Measurements from ENCODE around the gene PXDN.
A peak's percentile ranks its signal among the peaks of the same experiment; 100 is the strongest.

Gene PXDN

DNA sequence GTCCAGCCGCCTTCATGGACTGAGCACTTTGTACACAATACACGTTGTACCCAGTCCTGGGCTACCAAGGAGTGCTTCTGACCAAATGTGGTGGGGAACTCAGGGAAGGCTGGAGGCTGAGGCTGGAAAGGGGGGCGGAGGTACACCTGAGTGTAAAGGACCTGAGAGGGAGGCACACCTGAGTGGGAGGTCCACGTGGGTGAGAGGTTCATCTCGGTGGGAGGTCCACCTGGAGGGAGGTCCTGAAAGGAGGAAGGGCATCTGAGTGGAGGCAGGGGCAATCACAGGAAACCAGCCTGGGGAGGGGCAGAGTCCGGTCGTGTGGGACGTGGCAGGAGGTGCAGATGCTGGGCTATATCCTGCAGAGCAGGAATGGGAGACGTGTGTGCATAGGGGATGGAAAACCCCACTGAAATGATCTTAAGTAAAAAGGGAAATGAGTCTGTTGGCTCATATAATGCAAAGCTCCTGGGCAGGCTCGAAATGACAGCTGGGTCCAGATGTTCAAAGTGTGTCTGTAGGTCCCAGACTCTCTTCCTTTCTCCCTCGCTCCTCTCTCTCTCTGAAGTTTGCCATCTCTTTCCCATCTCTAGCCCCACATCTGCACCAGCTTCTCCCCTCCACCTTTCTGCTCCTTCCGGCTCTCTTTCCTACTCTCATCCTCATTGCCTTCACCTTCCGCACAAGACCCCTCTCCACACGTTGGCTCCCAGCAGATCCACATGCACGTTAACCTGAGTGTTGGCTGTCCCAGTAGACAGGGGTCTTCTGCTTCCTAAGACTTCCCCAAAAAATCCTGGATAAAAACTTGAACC is 137.7 kb downstream of the PXDN start:
- DNase-seq = no peak

- no peak for DNase-seq
Measured at GRCh38 chr2:1606046-1606400, 138.3 kb downstream of the PXDN start.

DNA sequence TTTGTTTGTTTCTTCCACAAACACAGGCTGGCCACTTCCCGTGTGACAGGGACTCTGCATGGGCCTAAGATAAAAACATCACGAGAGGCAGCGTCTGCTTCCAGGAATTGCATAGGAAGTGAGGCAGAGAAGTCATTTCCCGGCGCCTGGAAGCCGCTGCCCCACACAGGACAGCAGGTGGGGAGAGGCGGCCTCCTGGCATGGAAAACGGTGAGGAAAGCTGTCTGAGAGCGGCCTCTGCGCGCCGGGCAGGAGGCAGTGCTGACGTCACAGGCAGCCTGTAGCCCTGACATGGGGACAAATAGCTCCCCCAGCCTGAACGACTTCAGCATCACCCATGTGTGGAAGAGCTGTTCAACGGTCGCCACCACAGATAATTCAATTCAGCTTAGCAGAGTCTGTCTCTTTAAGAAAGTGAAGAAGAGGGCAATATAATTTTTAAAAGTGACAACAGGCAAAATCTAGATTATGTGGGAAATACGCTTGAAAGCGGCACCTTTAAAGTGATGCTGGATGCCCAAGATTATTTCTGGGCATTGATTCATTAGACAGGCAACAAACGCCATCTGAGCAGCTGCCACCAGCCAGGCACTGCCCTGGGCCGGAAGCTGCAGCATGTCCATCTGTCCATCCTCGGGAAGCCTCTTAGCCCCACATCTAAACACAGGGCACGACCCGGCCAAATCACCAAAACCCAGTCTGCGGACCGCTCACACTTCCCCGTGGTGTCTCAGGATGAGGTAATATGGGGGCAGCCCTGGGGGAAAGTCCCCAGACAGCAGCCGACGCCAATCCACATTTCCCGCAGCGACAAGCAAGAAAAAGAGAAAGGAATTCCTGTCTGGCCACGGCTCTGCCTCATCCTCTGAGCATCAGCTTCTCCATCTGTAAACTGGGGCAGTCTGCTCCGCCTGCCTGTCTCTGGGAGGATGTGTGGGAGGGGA is 138.9 kb downstream of the PXDN start:
- DNase-seq = no peak

DNA sequence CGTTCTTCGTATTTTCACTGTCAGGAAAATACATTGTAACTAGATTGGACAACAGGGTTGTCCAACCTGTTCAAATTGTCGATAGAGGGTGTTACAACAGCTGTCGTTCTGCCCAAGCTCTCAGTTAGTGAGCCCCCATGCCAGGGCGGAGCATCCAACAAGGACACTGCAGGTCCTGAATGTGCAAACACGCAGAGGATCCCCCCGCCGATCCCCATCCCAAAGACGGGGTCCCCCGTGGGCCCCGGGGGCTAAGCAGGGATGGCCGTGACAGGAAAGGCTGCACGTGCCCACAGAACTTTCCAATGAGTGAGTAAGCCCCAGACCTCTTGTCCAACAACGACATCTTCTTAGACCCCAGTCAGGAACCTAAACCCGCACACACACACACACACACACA is 140.8 kb downstream of the PXDN start:
- no peak for DNase-seq

GRCh38 chr2:1603059-1603458 is 141.3 kb downstream of the PXDN start:
- DNase-seq = no peak

DNA sequence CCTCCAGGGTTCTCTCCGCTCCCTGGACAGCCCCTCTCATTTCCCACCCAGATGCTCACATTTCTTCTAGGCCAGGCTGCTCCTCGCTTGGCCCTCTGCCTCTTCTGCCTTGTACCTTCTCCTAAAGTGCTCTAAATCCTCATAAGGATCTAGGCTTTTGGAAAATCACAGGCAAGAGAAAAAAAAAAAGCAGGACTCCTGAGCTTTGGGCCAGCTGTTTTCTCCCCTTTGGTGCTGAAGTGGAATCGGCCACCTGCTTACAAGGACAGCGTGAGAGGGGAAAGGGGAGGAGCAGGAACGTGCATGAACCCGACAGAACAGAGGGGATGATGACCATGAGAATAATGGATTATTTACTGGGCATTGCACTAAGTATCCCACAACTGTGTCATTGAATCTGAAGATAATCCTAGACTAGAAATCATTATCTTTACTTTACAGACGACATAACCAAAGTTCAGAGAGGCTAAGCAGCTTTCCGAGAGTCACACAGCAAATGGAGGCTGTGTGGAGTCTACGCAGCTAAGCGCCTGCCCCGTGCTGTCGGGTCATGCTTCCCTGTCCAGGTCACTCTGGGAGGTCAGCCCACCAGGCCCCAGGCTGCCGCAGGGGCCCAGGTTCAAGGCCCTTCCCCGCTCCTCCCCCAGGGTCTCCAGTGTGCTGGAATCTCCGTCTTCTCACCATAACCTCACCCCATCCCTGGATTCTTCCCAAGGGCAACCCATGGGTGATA is 141.9 kb downstream of the PXDN start:
- no peak for DNase-seq

DNA sequence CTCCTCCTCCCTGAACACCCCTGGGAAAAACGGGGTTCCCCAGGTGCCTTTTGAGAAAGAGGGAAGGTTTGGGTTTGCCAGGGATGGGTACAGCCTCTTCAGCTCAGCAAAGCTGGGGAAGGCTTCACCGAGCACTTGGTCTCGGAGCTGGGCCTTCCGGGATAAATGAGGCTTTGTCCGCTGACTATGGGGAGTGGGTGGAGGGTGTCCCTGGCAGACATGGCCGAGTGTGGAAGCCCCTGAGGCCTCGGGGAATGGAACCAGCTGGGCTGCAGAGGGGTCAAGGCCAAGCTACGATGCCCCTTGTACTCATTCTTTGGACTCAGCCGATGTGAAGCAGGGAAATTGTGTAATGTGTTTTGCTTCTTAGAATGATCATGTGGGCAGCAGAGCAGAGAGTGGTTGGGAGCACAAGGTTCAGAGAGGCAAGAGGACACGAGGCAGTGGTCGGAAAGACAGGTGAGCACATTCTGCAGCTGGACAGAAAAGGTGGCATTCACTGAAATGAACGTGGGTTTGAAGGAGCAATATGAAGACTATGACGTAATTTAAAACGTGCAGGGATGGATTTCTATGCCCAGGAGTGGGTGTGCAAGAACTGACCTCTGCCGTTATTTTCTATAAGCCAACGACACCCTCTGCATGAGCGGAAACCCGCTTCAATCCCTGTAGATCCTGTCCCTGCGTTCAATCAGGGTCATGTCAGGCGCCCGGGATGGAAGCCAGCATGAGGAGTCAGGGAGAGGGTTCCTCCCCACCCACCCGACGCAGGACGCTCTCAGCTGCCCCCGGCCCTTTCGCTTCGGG is 142.6 kb downstream of the PXDN start:
- no peak for DNase-seq

DNA sequence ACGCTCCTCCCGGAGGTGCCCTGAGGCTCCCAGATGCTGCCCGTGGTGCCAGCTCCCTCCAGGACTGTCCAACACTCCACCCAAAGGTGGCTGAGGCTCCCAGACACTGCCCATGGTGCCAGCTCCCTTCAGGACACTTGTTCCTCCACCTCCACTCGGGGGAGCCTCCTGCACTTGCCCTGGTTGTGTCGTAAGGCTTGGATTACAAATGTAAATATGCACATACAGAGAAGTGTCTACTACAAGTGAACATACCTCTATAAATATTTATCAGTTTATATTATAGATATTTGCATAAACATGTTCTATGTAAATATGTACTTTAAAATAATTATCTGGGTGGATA is 143.3 kb downstream of the PXDN start:
- DNase-seq = no peak

- DNase-seq = no peak
Measured at GRCh38 chr2:1600191-1601066, 143.9 kb downstream of the PXDN start.

DNA sequence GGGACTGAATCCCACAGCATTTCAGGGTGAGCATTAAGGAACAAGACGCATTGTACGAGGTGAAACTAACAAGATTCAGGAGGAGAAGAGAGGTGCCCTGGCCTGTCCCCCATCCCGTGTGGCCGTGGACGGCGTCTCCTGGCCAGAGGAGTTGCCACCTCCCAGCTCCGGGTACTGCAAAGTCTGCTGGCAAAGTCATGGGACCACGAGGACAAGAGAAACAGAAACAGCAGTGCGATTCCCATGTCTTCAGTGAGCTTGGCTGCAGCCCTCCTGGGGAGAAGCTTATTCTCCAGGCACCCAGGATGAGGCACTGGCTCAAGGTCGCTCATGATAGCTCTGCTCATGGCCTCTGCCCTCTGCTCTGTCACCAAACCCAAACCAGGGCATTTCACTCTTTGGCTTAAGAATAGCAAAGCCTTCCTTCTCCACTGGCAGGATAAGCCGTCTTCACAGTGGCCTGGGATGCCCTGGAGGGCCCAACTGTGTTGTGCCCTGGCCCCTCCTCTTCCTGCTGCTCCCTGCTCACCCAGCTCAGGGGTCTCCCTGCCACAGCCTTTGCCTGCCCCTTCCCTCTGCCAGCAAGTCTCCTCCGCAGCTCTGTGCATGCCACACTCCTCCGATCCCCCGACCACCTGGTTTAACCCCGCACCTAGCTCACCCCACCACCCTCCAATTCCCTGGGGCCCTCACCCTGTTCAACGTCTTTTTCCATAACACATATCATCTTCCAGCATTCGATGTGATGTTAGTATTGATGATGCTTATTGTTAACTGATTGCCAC is 144.8 kb downstream of the PXDN start:
- no peak for DNase-seq

DNA sequence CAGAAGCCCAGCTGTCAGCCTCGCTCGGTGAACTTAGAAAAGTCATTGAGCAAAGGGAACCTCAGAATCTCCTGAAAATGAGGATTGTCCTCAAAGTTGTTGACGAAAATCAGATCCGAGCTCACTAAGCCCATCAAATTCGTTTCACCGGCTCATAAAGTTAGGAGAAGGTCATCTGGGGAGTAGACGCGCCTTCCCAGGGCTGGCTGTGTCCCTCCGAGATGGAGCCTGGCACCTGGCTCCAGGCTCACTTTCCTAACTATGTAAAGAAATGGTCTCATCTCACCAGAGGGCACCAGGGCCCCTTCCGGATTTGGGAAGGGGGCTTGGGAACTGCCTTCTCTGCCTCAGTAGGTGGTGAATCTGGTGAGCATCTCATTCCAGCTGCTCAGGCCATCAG is 145.5 kb downstream of the PXDN start:
- DNase-seq = no peak

DNA sequence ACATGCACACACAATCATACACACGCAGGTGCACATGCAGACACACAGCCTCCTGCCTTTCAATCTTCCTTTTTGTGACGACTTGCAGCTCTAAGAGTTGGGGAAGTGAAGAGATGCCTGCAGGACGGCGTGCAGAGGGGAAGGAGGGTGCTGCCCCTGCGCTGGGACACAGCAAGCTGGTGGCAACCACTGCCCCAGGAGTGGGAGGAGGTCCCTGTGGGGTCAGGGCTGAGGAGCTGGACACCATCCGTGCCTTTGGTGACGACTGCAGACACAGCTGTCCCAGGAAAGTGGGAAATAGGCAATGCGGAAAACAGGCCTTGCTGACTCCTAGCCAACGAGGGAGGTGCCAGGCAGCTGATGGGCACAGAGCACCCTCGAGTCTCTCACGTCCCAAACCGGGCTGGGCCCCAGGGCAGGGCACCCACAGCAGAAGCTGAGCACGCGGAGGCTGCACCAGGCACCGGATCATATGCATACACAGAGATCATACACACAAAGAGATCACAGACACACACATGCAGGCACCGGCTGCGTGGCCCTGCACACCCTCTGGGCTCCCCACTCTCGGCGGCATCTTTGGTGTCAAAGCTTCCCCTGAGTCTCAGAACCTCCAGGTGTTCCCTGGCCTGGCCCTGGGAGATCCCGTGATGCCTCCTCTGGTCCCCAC is 146.1 kb downstream of the PXDN start:
- DNase-seq = no peak

GRCh38 chr2:1595274-1595673 is 149.0 kb downstream of the PXDN start:
- DNase-seq = no peak

DNA sequence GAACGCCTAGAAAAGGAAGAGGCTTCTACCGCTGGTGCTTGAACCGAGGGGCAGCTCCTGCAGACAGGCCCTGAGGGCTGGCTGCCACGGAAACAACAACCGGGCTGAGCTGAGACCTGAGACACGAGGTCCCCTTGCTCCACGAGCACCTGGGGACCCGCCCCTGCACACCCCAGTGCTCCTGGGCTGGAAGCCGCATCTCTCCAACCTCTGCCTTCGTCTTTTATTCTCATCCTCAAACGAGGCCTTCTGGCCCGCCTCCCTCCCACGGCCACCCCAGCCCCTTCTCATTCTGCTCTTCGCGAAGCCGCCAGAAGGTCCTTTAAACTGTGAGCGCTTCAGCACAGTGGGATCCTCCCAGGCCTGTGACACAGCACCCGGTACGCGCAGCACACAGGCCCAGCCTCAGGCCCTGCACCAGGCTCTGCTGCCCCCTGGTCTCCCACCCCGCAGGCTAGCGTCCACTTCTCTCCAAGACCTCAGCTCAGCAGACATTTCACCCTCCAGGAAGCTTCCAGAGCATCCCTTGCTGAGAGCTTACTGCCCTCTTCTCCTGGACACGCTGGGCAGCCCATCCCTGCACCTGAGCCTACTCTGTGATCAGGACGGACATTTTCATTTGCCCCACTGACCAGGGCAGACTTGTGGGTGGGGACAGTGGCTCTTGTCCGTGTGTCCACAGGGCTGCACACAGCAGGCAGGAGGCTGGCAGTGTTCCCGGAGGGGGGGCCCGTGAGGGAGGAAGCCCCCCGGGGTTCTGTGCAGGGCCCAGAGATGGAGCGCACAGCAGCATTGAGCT is 149.7 kb downstream of the PXDN start:
- DNase-seq = no peak

DNA sequence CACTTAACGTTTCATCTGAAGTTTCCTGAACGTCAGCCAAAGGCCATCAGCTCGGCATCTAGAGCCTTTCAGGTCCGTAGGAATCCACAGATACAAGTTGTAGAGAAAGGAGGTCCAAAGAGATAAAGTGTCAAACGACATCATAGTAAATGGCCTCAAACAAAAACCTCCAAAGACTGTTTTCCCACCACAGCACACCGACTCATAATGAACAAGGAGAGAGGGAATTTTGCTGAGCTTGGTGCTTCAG is 150.3 kb downstream of the PXDN start:
- DNase-seq = no peak

DNA sequence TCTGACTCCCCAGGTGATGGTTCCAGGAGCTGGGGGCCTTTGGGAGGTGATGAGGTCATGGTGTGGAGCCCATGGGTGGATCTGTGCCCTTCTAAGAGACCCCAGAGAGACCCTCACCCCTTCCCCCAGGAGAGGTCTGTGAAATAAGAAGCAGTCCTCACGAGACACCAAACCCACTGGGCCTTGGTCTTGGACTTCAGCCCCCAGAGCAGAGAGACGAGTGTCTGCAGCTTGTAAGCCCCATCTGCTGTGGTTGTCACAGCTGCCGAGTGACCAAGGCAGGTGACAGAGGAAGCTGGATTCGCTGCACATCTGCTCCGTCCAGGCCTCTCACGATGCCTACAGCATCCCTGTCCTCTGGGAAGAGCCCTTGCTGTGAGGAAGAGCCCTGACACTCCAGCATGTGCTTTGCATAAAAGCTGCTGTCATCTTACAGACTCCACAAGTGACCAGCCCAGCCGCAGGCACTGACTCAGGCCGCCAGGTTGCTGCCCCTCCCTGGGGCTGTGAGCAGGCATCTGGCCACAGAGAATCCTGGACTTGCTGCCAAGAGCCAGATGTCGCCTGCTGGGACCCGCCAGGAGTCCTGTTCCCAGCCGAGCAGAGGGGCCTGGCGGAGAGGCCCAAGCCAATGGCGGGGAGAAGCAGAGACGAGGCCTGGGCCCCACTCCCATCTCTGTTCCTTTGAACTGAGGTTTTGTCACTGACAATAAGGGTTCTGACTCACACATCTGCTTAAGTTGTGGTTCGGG is 150.8 kb downstream of the PXDN start:
- DNase-seq = no peak

- peak in 1 of 2 experiments; percentile 13 for DNase-seq
Measured at GRCh38 chr2:1591978-1592907, 152.1 kb downstream of the PXDN start.

DNA sequence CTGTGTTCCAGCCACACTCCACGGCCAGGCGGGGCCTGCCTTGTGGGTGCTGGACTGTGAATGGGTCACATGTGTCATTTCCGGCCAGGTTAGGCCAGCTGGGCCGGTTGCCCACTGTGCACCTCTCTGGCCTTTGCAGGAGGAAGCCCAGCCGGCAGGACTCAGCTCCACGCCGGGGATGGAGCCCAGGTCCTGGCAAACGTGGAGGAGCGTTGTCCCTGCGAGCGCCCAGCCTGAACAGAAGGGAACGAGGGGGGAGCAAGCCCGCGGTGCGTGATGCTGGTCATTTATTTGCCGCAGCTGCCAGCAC is 152.9 kb downstream of the PXDN start:
- no peak for DNase-seq

All from NCI-H1930 (cell line).